Skeletal muscle cell (primary cell): ENCODE measurements around the gene RHOXF2B.

Source experiments
- DNase-seq: peaks from one replicate; pipeline ENCODE4 v3.0.0-alpha.2; 2010; ENCODE audit warnings: low read depth
- H3K4me3 ChIP-seq: 2 replicates; pipeline ENCODE4 v1.5.1; 2011; ENCODE audit warnings: low read depth, mild to moderate bottlenecking, control low read depth, low read length, moderate library complexity

The RHOXF2B gene

DNA sequence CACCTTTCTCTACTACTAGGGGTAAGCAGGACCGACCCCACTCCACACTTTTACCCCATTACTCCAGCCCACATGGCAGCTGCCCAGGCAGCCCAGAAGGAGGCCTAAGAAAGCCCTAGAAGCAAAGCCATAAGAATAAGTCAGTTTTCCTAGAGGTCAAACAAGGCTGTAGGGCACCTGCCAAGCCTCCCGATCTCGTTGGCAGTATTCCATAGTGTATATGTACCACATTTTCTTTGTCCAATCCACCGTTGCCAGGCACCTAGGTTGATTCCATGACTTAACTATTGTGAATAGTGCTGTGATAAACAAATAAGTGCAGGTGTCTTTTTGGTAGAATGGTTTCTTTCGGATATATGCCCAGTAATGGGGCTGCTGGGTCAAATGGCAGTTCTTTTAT is 54.2 kb downstream of the RHOXF2B start:
- H3K4me3 ChIP-seq: no peak overlapping the region
- DNase-seq: no peak

DNA sequence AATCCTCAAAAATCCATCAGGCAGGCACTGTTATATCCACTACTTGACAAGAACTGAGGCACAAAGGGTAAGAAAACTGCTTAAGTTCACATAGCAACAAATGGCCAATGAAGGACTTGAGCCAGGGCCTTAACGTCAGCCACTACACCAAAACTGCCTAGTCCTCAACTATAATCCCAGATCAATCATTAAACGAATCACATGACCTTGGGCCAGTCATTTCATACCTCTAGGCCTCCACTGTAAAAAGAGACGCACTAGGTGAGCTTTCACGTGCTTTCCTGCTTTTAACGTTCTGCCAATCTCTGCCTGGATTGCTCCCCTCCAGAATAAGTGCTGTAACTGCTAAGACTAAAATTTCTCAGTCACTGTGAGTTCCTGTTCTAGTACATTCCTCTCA is 54.7 kb downstream of the RHOXF2B start:
- DNase-seq: no peak
- no peak overlapping the region for H3K4me3 ChIP-seq
